GM12891 (cell line): ENCODE data around the gene ZNF598.

ENCODE experiments used
- POLR2A ChIP-seq: IDR thresholded peaks from 2 replicates; pipeline ENCODE4 v1.6.1; 2011; ENCODE audit warnings: low read depth, low read length, control low read depth
- POLR2AphosphoS5 ChIP-seq: IDR thresholded peaks from 2 replicates; pipeline ENCODE4 v1.6.1; 2011; ENCODE audit warnings: low read depth, low read length, control low read depth

GRCh38 chr16:1990351-1991134, 19.1 kb downstream of the ZNF598 start:
- TF ChIP-seq POLR2A: no peak
- no peak for TF ChIP-seq POLR2AphosphoS5
